HG02623 (cell line): Measurements from ENCODE around the gene TRIM29.
"Not testable (repeated sequence)": the region's sequence is repeated elsewhere in the genome, so short reads cannot be mapped to it uniquely, and the experiment has no call there.

ENCODE experiments used
- ATAC-seq: cut with Tn5 transposase; IDR thresholded peaks from one replicate; pipeline ENCODE4 v1.9.1; 2021; ENCODE audit warnings: moderate library complexity; ENCODE audit not compliant: unreplicated experiment

Gene TRIM29

DNA sequence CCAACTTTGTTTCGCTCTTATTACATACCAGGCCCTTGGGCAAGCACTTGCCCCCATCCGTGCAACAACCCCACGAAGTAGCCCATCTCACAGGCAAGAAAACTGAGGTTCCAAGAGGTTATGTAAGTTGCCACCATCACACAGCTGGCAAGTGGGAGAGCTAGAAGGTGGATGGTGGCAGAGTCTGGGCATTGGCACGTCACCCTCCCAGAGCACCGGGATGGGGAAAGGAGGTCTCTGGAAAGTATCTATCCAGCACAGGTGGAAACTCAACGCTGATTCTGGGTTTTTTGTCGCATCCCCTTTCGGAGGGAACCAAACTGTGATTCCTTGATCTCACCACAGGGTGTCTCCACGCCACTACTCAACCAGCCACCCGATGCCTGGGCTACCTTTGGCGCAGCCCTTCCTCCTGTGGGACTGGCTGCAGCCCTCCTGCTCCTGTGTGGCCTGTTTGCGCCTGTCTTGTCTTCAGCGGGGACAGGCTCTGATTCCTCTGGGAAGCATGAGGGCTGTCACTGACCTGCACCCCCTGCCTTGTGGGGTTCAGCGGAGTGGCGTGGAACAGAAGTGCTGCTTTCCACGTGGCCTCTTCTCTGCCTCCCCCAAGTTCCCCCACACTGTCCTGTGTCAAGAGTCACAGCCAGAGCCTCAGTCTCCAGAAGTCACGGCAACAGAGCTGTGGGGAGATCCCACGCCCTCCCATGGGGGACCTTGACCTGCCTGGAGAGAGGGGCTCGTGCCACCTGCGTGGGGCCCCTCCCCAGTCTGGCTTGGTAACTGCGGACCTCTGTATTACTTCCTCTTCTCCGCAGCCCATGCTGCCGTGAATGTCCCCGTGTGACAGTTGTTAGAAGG lies 34.4 kb upstream of the TRIM29 start:
- no peak for ATAC-seq

- no peak for ATAC-seq
Measured at GRCh38 chr11:120170741-120171261, 32.9 kb upstream of the TRIM29 start.

DNA sequence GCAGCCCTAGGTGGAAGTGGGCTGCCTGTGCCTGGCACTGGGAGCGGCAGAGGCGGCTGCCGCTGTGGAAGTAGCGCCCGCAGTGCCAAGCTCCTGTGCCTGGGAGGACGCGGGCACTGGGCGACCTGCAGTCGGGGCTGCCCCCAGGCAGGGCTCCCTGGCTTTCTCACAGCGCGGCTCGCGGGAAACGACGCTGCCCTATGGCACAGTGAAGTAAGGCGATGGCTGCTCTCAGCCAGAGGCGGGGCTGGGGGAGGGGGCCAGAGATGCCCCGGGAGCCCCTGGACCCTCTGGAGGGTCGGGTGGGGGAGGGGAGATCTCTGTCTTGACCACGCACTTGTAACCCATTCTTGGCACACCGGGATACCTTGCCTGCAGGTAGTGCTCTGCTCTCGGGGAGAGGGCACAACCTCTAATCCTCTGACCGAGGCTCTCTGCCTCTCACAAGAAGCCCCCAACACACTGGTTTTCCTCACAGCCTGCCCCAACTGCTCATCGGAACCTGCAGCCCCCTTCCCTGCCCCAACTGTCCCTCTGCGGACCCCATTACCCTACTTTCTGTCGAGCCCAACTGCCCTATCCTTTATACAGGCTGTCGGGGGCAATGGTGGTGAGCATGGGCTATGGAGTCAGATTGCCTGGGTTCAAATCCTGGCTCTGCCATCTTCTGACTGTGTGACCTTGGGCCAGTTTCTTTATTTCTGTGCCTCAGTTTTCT lies 32.2 kb upstream of the TRIM29 start:
- ATAC-seq: no peak

DNA sequence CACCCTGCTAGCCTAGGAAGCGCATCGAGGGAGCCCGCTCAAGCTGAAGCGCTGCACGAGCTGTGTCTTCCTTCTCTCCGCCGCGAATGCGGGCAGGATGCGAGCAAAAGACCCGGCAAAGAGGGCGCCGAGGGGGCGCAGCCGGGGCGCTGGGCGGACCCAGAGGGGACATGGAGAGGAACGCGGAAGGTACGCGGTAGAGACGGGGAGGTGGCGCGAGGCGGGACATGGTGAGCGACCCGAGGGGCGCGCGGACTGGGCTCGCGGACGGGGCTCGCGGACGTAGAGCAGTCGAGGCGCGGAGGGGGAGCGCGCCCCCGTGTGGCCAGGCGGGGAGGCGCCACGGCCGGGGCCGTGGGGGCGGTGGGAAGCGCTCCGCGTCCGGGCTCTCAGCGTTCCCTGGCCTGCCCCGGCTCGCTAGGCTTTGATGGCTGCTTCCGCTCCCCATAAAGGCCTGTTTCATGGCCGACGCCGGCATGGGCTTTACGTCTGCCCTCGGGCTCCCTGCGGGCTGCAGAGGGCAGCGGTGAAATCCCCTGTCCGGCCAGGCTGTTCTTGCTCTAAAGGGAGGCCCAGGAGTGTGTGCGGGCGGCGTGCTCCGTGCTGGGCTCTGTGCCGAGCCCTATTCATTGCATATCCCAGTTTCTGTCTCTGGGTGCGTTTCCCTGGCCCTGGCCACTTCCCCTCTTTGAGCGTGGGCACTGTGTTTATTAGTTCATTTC lies 31.2 kb upstream of the TRIM29 start:
- no peak for ATAC-seq

DNA sequence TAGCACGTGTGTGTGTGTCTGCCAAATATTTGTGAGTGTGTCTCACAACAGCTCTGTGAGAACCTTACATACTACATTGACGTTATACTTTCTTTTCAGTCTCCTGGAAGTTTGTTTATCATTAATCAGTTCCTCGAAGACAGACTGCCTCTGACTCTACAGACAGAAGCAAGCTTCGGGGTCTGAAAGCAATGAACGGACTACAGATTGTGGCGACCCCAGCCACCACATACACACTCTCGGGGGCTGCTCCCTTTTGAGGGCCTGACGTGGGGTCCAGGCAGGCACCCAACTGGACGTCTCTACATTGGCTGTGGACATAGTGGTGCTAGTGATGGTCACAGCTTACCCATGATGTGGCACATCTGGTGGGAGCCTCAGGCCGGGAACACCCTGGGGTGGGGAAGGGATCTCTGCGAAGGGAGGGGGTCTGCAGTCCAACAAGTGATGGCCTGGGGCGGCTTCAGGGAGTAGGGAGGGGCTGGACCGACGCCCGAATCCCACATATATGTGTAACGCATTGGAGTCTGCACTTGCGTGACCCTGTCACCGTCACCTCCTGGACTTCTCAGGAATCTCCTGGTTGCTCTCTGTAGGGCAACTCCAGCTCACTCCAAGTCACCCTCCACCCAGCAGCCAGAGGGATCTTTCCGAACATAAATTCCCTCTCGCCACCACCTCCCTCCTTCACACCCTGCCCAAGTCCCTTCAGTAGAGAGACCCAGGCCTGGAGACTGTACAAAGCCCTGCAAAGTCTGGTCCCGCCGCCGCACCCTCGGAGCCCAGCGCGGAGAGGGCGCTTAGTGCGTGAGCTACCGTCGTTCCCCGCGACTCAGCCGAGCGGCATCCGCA lies 30.4 kb upstream of the TRIM29 start:
- ATAC-seq: no peak

GRCh38 chr11:120167659-120168058 lies 29.7 kb upstream of the TRIM29 start:
- ATAC-seq: no peak

DNA sequence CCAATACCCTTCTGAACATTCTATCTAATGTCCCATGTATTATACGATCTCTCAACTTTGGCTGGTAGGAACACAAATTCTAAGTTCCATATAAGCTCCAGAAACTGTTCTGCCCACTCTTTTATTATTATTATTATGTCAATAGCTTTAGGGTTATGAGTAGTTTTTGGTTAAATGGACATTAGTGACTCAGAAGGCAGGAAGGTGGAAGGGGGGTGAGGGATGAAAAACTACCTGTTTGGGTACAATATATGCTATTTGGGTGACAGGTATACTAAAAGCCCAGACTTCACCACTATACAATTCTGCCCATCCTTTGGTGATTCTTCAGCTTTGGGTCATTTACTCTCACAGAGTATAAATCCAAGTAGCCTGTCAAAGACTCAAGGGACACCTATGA lies 22.5 kb upstream of the TRIM29 start:
- ATAC-seq: no peak

DNA sequence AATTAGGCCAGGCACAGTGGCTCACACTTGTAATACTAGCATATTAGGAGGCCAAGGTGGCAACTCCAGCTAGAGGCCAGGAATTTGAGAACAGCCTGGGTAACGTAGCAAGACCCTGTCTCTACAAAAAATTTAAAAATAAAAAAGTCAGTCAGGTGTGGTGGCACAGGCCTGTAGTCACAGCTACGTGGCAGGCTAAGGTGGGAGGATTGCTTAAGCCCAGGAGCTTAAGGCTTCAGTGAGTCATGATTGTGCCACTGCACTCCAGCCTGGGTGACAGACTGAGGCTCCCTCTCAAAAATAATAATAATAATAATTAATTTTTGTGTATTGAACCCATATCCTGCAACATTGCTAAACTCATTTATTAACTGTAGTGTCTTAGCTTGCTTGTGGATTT lies 15.3 kb upstream of the TRIM29 start:
- ATAC-seq: no peak

GRCh38 chr11:120151536-120151935 lies 13.6 kb upstream of the TRIM29 start:
- no peak for ATAC-seq

DNA sequence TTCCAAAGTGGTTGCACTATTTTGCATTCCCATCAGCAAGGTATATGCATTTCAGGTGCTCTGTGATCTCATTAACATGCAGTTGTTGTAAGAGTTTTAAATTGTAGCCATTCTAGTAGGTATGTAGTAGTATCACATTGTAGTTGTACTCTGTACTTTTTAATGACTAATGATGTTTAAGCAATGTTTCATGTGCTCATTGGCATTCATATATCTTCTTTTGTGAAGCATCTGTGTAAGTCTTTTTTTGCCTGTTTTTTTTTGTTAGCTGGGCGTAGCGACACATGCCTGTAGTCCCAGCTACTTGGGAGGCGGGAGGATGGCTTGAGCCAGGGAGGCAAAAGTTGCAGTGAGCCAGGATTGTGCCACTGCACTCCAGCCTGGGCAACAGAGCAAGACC lies 11.3 kb upstream of the TRIM29 start:
- ATAC-seq: no peak

GRCh38 chr11:120147950-120148270 lies 10.0 kb upstream of the TRIM29 start:
- no peak for ATAC-seq

DNA sequence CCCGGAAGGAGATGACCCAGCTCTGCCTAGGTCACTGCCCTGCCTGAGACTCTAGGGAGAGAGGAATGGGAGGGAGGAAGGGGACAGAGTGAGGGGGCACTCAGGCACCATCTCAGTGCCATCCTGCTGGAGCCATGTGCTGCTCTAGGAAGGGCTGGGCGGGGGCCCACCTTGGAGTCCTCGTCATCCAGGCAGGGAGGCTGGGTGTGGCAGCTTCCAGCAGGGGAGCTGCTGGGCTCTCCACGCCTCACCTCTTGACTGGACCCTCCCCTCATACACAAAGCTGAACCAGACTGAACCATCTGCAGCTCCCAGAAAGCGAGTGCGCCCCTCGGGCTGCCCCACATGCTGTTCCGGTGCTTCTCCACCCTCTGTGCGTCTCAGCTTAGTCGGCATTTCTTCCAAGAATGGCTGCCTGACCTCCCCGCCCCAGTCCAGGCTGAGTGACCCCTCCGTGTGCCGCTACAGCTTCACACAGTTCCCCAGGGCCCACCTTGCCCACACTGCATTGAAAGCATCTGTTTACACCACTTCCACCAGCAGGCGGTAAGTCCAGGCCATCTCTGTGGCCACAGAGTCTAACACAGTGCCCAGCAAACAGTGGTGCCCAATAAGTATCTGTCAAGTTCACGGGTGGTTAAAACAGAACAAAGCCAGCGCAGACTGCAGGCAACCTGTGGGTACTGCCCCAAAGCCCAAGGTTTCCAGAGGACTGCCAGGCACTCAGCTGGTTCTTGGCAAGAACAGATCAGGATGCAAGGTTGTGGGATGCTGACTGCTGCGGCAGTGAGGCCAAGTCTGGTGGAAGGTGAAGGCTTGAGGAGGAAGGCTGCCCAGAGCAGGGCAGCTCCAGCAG lies 9.4 kb upstream of the TRIM29 start:
- ATAC-seq: no peak

- no peak for ATAC-seq
Measured at GRCh38 chr11:120146413-120147093, 8.6 kb upstream of the TRIM29 start.

- ATAC-seq: no peak
Measured at GRCh38 chr11:120144501-120144900, 6.6 kb upstream of the TRIM29 start.

DNA sequence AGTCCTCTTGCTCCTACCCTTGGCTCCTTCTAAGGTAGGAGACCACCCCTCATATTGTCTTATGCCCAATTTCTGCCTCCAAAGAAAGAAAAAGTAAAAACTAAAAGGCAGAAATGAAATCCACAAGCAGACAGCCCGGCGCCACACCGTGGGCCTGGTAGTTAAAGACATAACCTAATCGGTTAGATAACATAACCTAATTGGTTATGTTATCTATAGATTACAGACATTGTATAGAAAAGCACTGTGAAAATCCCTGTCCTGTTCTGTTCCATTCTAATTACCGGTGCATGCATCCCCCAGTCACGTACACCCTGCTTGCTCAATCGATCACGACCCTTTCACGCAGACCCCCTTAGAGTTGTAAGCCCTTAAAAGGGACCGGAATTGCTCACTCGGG lies 5.6 kb upstream of the TRIM29 start:
- ATAC-seq: not testable (repeated sequence)

DNA sequence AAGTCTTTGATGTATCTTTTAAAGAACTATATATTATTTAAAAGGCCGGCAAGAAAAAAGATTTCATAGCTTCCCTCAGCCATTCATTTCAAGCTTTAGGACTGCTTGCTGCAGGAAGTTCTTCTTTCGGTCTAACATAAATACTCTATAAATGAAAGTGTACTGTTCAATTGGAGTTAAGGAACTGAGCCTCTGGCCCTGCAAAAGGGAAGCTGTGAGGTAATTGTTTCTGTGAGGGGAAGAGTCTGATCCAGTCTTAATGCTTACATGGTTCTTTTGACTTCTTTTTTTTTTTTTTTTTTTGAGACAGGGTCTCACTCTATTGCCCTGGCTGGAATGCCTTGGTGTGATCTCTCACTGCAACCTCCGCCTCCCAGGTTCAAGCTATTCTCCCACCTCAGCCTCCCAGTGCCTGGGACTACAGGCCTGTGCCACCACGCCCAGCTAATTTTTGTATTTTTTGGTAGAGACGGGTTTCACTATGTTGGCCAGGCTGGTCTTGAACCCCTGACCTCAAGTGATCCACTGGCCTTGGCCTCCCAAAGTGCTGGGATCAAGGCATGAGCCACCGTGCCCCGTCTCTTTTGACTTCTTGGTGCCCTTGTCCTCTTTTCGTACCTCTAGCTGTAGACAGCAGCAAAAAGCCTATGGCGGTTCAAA lies 4.7 kb upstream of the TRIM29 start:
- no peak for ATAC-seq

GRCh38 chr11:120141768-120142423 lies 4.0 kb upstream of the TRIM29 start:
- no peak for ATAC-seq

DNA sequence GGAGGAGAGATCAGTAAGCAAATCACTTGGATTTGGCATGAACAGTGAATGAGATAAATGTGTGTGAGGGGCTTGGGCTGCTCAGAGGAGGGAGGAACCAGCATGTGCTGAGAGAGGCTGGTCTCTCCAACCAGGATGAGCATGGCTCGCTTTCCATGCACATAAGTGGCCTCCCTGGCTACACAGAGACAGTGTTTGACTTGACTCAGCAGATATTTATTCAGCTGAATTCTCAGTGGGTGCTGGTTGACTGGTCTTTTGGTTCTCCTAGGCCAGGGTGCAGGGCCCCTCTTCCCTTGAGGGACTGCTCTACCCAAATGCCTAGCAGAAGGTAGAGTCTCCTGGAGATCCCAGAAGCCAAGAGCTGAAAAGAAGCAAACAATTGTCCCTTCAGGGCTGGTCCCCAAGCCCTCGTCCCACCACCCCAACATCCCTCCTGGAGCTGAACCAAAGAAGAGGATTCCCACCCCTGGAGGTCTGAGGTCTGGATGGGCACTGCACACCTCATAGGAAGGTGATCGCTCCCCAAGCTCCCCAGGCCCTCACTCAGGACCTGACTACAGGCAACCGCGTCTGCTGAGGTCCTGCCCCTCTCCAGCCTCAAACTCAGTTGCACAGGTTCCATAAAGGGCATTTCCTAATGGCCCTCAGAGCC lies 3.3 kb upstream of the TRIM29 start:
- no peak for ATAC-seq
